ENCODE results near the gene SERGEF.

- TF ChIP-seq TAF1 (IDR thresholded peaks at IDR 0.05; ENCODE audit: low read depth, low read length) = no peak
- no peak for TF ChIP-seq POLR2A (IDR thresholded peaks at IDR 0.05; ENCODE audit: low read depth, low read length)
- no peak for TF ChIP-seq POLR2AphosphoS5 (IDR thresholded peaks at IDR 0.05; ENCODE audit: low read depth, low read length)
- no peak for TF ChIP-seq POU2F2 (IDR thresholded peaks at IDR 0.05; ENCODE audit: low read depth, low read length)
- TF ChIP-seq PAX5 (IDR thresholded peaks at IDR 0.05; ENCODE audit: insufficient read depth, low read length, severe bottlenecking) = no peak
- TF ChIP-seq SPI1 (IDR thresholded peaks at IDR 0.05; ENCODE audit: low read depth, low read length) = no peak
These were observed 7.3 kb downstream of the SERGEF start for GRCh38 chr11:18005376-18006129.
